SK-N-SH treated with all-trans-retinoic acid at 6 μM for 48 hours (cell line): ENCODE data around the gene CACNA2D3.

Source experiments
- ATAC-seq: fragments of 200-7000 bp; cut with Tn5 transposase; 3 replicates; pipeline ENCODE4 v1.9.1; 2020; ENCODE audit warnings: mild to moderate bottlenecking, moderate library complexity
- ARNTL ChIP-seq: fragments of 450-650 bp; formaldehyde crosslinking; IDR thresholded peaks from 2 replicates; pipeline ENCODE4 v1.5.0; 2020; ENCODE audit warnings: low read depth, mild to moderate bottlenecking, moderate library complexity, borderline replicate concordance
- BACH2 ChIP-seq: fragments of 250-450 bp; sonication (Bioruptor Pico); IDR thresholded peaks from 2 replicates; pipeline ENCODE4 v1.9.0; 2021; ENCODE audit warnings: mild to moderate bottlenecking, borderline replicate concordance
- CREB5 ChIP-seq: fragments of 250-450 bp; sonication (Bioruptor Pico); IDR thresholded peaks from 2 replicates; pipeline ENCODE4 v1.5.1; 2020; ENCODE audit warnings: low read depth, mild to moderate bottlenecking, moderate library complexity
- CSDC2 ChIP-seq: fragments of 250-450 bp; sonication (Bioruptor Pico); IDR thresholded peaks from 2 replicates; pipeline ENCODE4 v1.5.0; 2020; ENCODE audit warnings: mild to moderate bottlenecking, moderate library complexity
- ESRRG ChIP-seq: fragments of 250-450 bp; sonication (Bioruptor Pico); IDR thresholded peaks from 2 replicates; pipeline ENCODE4 v1.6.1; 2021; ENCODE audit warnings: mild to moderate bottlenecking
- GLIS3 ChIP-seq: fragments of 250-450 bp; sonication (Bioruptor Pico); IDR thresholded peaks from 2 replicates; pipeline ENCODE4 v1.5.0; 2020; ENCODE audit warnings: mild to moderate bottlenecking, moderate library complexity
- OSR1 ChIP-seq: fragments of 250-450 bp; sonication (Bioruptor Pico); IDR thresholded peaks from 2 replicates; pipeline ENCODE4 v1.8.0; 2022; ENCODE audit warnings: moderate library complexity, mild to moderate bottlenecking, inconsistent platforms
- PATZ1 ChIP-seq: fragments of 250-450 bp; sonication (Bioruptor Pico); IDR thresholded peaks from 2 replicates; pipeline ENCODE4 v1.8.0; 2020; ENCODE audit warnings: mild to moderate bottlenecking, moderate library complexity, borderline replicate concordance
- POU6F1 ChIP-seq: fragments of 250-450 bp; sonication (Bioruptor Pico); IDR thresholded peaks from 2 replicates; pipeline ENCODE4 v1.8.0; 2021; ENCODE audit warnings: low read depth, mild to moderate bottlenecking, moderate library complexity, borderline replicate concordance
- PPARA ChIP-seq: fragments of 250-450 bp; sonication (Bioruptor Pico); IDR thresholded peaks from 2 replicates; pipeline ENCODE4 v1.5.0; 2020; ENCODE audit warnings: mild to moderate bottlenecking, borderline replicate concordance
- RARB ChIP-seq: fragments of 250-450 bp; sonication (Bioruptor Pico); IDR thresholded peaks from 2 replicates; pipeline ENCODE4 v1.8.0; 2021; ENCODE audit warnings: mild to moderate bottlenecking, moderate library complexity
- SNAI2 ChIP-seq: fragments of 250-450 bp; sonication (Bioruptor Pico); IDR thresholded peaks from 2 replicates; pipeline ENCODE4 v1.5.0; 2020; ENCODE audit warnings: mild to moderate bottlenecking, moderate library complexity
- TOX ChIP-seq: fragments of 250-450 bp; sonication (Bioruptor Pico); IDR thresholded peaks from 2 replicates; pipeline ENCODE4 v1.8.0; 2021; ENCODE audit warnings: mild to moderate bottlenecking, moderate library complexity, borderline replicate concordance
- TSHZ2 ChIP-seq: fragments of 250-450 bp; sonication (Bioruptor Pico); IDR thresholded peaks from 2 replicates; pipeline ENCODE4 v1.5.0; 2020; ENCODE audit warnings: mild to moderate bottlenecking, moderate library complexity
- ZC3H10 ChIP-seq: fragments of 250-450 bp; sonication (Bioruptor Pico); IDR thresholded peaks from 2 replicates; pipeline ENCODE4 v1.5.1; 2021; ENCODE audit warnings: mild to moderate bottlenecking, moderate library complexity
- ZFP3 ChIP-seq: fragments of 250-450 bp; sonication (Bioruptor Pico); IDR thresholded peaks from 2 replicates; pipeline ENCODE4 v1.5.0; 2020; ENCODE audit warnings: mild to moderate bottlenecking, moderate library complexity
- ZFP30 ChIP-seq: fragments of 450-650 bp; formaldehyde crosslinking; IDR thresholded peaks from 2 replicates; pipeline ENCODE4 v1.5.0; 2022; ENCODE audit warnings: mild to moderate bottlenecking, moderate library complexity
- ZNF565 ChIP-seq: fragments of 450-650 bp; formaldehyde crosslinking; conservative IDR thresholded peaks from 2 replicates; pipeline ENCODE4 v1.5.0; 2020; ENCODE audit warnings: low read depth, mild to moderate bottlenecking, moderate library complexity
- ZNF70 ChIP-seq: fragments of 450-650 bp; formaldehyde crosslinking; IDR thresholded peaks from 2 replicates; pipeline ENCODE4 v1.5.0; 2020; ENCODE audit warnings: mild to moderate bottlenecking, moderate library complexity
- ZNF8 ChIP-seq: fragments of 450-650 bp; formaldehyde crosslinking; IDR thresholded peaks from 2 replicates; pipeline ENCODE4 v1.5.0; 2020; ENCODE audit warnings: mild to moderate bottlenecking, moderate library complexity

CACNA2D3 gene

GRCh38 chr3:54928046-54928770 lies 805.9 kb downstream of the CACNA2D3 start, which contains the start of gene LRTM1 (continued):
- TF ChIP-seq ARNTL (CRISPR knock-in tag) (no peak), TSHZ2 (CRISPR knock-in tag) (no peak), TOX (CRISPR knock-in tag) (no peak), ZC3H10 (CRISPR knock-in tag) (no peak), ZNF8 (CRISPR knock-in tag) (no peak)
- TF ChIP-seq, all 23 proteins: peak for 0

GRCh38 chr3:54931182-54931581 lies 808.8 kb downstream of the CACNA2D3 start:
- TF ChIP-seq PATZ1 (CRISPR knock-in tag) (no peak), SNAI2 (CRISPR knock-in tag) (no peak), TSHZ2 (CRISPR knock-in tag) (no peak), ZNF70 (CRISPR knock-in tag) (no peak), PPARA (CRISPR knock-in tag) (no peak), ZC3H10 (CRISPR knock-in tag) (no peak), GLIS3 (no peak), CREB5 (CRISPR knock-in tag) (no peak), POU6F1 (no peak), ZNF8 (CRISPR knock-in tag) (no peak), BACH2 (CRISPR knock-in tag) (no peak), RARB (CRISPR knock-in tag) (no peak), ARNTL (CRISPR knock-in tag) (no peak), ZFP3 (CRISPR knock-in tag) (no peak), OSR1 (CRISPR knock-in tag) (no peak), ESRRG (no peak)
- ATAC-seq, result peak; percentile 39; the same call in 2 of the 3 replicates

- TF ChIP-seq BACH2 (CRISPR knock-in tag), result no peak
- TF ChIP-seq GLIS3, result no peak
- TF ChIP-seq ZFP3 (CRISPR knock-in tag), result no peak
- TF ChIP-seq ZFP30 (CRISPR knock-in tag), result no peak
- TF ChIP-seq RARB (CRISPR knock-in tag), result no peak
- no peak for TF ChIP-seq CSDC2 (CRISPR knock-in tag)
- TF ChIP-seq TOX (CRISPR knock-in tag), result no peak
- TF ChIP-seq ZC3H10 (CRISPR knock-in tag), result no peak
- TF ChIP-seq ZNF70 (CRISPR knock-in tag), result no peak
- no peak for TF ChIP-seq PATZ1 (CRISPR knock-in tag)
- TF ChIP-seq POU6F1, result no peak
- no peak for TF ChIP-seq CREB5 (CRISPR knock-in tag)
- no peak for TF ChIP-seq ZNF565 (CRISPR knock-in tag)
- no peak for TF ChIP-seq ARNTL (CRISPR knock-in tag)
- ATAC-seq, result no peak
These were observed 810.3 kb downstream of the CACNA2D3 start for GRCh38 chr3:54932606-54933005.
